Measurements from ENCODE around the gene TSNAX.

TSNAX gene

DNA sequence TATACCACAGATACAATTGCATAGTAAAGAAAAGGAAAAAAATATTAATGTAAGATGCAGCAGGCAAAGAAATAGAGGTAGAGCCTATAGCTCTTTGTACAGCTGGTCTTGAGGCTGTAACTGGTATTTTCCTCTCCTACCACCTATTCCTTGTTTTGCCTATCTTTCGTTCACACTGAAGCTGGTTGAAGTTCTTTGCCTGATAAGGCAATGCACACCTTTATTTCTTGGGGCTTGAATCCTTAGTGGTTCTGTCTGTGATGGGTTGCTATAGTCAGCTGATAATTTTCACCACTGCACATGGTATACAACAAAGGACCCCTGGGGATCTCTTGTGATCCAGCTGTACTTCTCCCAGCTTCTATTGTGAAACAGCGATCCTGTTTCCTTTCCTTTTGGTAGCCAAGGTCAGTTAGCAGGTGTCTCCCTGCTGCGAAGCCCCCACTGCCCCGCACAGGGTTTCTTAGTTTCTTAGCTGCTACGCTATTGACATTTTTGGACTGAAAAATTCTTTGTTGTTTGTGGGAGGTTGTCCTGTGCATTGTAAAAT lies 9.9 kb upstream of the TSNAX start:
- DNase-seq (ENCODE audit: low read depth in 2 of 2): no peak

DNA sequence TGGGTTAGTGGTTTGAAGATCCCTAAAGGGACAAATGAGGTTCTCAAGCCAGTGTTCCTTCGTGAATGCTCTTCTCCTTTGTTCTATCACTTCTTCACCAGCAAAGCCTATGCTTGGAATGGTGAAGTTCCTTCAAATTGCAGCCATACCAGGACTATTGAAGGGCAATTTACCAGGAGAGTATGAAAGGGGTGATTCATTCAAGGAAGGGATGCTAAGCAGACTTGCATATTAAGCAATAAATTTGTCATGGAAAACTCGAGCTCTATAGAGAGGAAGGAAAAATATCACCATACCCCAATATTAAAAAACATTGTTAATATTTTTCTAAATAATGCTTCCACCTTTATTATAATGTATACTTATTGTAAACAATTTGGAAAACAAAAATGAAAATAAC lies 9.3 kb upstream of the TSNAX start:
- DNase-seq (ENCODE audit: low read depth in 2 of 2): no peak

DNA sequence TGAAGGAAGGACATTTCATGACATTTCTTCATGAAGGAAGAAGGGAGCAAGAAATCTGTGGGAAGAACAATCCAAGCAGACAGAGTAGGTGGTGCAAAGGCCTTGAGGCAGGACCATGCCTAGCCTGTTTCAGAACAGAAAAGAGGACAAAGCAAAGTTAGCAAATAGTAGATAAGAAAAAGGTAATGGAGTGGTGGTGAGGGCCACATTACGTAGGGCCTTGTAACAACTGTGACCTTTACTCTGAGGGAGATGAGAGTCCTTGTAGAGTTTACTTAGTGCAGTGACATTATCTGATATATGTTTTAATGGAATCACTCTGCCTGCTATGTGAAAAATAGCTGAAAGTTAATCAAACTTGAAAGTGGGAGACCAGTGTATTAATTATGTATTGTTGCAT lies 6.4 kb upstream of the TSNAX start:
- DNase-seq (ENCODE audit: low read depth in 2 of 2): no peak

DNA sequence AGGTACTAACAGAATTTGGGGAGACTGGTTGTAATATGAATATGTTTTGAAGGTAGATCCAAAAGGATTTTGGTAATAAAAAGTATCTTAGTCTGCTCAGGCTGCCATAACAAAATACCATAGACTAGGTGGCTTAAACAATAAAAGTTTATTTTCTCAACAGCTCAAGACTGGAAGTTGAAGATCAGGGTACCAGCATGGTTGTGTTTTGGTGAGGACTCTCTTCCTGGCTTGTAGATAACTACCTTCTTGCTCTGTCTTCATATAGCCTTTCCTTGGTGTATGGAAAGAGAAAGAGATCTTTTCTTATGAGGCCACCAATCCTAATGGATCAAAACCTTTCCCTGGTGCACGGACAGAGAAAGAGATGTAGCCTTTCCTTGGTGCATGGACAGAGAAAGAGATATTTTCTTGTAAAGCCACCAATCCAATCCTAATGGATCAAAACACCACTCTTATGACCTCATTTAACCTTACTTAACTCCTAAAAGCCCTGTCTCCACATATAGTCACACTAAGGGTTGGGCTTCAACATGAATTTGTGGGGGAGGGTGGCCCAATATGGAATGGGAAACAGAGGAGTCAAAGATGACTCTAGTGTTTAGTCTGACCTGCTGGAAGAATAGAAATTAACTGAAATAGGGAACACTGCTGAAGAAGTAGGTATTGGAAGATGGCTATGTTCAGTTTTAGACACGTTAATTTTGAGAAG lies 5.4 kb upstream of the TSNAX start:
- DNase-seq (ENCODE audit: low read depth in 2 of 2): no peak

DNA sequence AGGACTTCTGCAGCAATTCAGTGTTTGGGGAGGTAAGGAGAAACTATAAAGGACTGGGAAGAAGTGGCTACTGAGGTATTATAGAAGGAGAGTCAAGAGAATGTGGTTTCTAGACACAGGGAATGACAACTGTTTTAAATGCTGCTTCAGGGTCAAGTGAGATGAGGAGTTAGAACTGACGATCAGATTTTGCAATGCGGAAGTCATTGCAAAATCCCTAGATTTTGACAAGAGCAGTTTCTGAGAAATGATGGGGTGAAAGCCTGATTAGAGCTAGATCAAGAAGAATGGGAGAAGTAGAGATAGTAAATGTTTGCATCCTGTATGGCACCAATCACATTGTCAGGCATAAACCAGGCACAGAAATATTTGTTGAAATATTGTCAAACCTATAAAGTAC lies 4.7 kb upstream of the TSNAX start:
- DNase-seq (ENCODE audit: low read depth in 2 of 2): no peak

DNA sequence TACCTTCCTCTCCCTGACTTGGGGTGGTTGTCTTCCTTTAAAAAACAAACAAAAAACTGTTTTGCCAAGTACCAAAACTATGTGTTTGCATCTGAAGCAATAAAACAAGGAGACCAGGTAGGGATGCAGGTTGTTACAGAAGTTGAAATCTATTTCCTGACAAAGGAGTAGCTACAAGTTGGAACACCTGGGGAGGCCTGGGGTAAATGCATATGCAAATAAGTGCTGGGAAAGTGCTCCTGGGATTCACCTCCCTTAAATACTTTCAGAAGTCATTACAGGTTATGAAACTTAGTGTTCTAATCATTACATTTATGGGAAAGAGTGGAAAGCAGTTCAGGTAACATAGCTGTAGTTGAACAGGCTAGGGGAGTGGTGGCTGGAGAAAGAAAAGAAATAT lies 1.9 kb upstream of the TSNAX start:
- no peak for DNase-seq (ENCODE audit: low read depth in 2 of 2)

DNA sequence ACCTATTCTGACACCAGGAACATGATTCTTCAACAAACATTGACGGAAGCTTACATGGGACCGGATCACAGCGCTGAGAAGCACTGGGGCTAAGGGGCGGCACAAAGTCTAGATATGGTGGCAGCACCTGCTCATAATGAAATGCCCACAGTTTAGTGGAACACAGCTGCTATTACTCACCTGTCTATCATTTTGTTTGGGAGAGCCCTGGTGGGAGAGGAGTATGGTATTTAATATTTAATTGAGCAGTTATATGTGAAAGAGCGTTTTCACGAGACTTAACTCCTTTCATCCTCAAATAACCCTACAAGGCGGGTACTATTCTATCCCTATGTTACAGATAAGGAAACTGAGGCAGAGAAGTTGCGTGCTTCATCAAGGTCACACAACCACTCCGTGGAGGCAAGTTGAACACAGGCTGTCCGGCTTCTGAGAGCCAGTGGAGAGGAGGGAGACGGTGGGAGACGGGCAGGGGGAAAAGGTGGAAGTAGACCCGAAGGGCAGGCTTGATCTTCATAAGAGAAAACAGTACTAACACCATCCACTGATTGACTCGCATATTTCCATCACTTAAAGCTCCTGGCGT lies 790 bp upstream of the TSNAX start:
- no peak for DNase-seq (ENCODE audit: low read depth in 2 of 2)

DNA sequence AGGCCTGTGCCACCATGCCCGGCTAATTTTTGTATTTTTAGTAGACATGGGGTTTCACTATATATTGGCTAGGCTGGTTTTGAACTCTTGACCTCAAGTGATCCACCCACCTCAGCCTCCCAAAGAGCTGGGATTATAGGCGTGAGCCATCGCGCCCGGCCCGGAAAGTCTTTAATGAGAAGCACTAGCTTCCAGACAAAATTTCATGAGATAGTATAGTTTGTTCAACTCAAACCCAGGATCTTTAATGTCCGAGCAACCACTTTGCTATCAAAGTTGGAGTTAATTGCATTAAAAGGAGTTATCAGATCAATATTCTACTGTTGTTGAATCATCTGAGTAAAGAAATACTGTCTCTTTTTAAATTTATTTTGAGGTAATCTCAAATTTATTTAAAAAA lies 4.8 kb downstream of the TSNAX start:
- no peak for DNase-seq (ENCODE audit: low read depth in 2 of 2)

DNA sequence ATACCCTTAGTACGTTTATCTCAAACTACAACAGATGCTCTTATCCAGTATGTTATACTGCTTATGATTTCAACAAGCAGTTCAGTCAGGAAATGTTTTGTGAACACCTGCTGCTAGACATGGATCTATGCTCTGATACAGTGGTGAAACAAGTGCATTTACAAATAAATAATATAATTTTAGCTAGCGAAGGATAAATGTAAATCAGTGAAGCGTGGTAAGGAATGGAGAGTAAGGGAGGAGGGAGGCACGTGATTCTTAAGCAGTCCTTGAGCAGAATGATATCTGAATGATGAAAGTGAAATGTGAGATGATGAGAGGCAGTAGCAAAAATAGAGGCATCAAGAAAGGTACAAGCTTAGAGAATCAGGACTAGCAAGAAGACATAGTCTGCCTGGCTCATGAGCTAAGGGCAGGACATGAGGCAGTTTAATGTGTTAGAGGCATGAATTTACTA lies 6.3 kb downstream of the TSNAX start:
- no peak for DNase-seq (ENCODE audit: low read depth in 2 of 2)

DNA sequence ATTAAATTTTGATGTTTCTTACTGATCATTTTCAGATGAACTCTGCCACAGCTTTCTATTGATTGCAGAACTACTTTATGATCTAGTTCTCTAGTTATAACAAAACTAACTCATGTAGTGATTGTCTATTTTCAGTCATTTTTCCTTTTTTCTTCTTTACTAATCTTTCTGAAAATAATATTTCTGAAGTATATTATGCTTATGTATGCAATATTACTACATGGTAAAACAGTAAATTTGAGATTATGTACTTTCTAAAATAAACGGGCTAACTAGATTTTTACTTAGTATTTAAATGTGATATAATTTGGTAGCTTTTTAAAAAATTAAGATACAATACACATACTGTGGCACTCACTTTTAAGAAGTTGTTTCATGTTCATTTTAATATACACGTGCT lies 7.6 kb downstream of the TSNAX start:
- DNase-seq (ENCODE audit: low read depth in 2 of 2): no peak

DNA sequence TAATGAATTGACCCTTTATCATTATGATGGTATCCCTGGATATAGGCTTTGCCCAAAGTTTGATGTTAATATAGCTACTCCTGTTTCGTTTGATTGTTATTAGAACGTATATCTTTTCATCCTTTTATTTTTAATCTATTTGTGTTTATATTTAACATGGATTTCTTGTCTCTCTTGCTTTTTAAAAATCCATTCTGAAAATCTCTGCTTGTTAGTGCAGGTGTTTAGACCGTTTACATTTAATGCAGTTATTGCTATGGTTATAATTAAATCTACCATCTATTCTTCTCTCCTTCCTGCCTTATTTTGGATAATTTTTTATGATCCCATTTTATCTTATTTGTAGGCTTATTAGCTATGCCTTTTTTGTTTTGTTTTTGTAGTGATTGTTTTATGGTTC lies 12.4 kb downstream of the TSNAX start:
- no peak for DNase-seq (ENCODE audit: low read depth in 2 of 2)

DNA sequence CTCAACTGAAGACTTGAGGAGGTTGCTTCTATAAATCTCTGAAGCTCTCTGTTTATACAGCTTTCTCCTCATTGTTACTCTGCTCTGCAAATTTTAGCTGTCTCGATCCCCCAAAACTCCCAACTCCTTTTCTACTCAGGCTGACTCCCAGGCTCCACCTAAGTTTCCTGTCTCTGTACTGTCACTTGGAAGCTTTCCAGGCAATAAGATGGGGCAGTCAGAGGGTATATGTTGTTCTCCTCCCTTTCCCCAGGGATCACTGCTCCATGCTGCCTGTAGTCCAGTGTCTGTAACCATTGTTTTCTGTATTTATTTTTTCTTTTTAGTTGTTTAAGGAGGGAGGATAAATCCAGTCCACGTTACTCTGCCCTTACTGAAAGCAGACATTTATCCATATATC lies 13.4 kb downstream of the TSNAX start:
- DNase-seq (ENCODE audit: low read depth in 2 of 2): no peak

DNA sequence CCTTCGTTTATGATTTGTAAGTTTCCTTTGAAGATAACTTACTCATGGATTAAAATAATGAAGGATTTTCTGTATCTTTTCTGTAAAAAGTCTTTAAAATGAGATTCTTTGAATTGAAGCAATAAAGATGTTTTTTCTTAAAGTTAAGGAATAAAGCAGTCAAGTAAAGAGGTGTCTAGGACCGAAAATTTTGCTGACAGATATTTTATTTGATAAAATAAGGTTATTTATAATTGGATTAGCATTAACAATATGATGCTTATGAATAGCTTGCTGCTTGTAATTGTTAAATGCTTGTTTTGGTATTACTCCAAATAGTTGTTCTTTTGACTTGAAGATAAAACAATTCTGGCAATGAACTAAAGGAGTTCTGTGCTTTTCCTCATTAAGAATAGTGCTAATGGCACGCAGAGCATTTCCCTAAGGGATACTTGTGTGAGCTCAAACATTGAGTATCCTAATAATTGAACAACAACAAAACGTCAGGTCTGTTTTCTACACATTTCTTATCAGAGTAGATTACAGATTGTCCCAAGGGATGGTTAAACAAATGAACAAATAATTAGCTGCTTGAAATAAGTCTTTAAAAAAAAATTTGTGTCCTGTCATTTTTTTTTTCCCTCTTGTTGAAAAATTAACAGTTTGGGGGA lies 16.6 kb downstream of the TSNAX start:
- no peak for DNase-seq (ENCODE audit: low read depth in 2 of 2)

DNA sequence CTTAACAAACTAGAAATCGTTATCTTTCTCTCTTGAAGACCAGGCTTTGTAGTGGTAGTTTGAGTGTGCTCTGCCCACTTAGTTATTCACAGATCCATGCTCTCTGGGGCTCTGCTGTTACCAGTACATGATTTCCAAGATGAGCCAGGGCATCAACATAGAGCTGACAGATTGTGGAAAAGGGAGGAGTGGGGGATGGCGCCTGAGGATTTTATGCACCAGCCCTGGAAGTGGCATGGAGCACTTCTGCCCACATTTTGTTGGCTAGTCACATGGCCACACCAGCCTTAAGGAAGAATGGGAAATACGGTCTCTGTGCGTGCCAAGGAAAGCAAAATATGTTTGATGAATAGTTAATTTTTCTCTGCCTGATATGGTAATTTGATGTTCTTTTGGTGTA lies 18.2 kb downstream of the TSNAX start:
- DNase-seq (ENCODE audit: low read depth in 2 of 2): no peak

DNA sequence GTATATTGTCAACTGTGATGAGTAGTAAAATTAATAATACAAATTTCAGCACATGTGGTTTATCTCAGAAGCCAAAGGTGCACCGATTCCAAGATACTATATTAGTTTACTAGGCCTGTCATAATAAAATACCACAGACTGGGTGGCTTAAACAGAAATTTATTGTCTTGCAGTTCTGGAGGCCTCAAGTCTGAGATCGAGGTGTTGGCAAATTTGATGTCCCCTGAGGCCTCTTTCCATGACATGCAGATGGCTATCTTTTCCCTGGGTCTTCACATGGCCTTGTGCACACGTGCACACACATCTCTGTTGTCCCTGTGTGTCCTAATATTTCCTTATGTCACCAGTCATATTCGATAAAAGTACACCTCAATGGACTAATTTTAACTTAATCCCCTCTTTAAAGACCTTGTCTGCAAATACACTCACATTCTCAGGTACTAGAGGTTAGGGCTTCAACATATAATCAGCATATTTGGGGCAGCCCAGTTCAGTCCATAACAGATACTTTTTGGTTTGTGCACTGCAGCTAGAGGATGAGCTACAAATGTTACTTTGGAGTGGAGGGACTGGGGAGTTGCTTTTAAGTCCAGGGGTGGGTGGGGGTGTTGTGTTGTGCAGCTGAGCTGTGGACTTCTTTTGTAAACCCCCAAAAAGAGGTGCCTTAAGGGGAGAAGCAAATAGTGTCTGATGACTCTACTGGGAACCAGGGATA lies 21.4 kb downstream of the TSNAX start:
- DNase-seq (ENCODE audit: low read depth in 2 of 2): no peak

DNA sequence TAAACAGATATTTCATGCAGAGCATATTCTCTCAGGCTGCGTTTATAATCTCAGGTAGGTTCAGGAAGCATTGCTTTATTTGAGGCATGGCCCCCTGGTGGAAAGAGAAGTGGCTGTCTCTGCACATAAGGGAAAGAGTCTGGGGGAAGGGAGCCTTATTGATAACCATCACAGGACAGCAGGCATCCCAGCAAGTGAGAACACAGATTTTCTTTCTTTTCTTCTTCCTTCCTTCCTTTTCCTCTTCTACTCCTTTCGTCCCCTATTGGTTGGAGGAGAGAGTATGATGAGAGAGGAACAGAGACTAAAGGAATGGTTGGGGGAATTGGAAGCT lies 21.9 kb downstream of the TSNAX start:
- DNase-seq (ENCODE audit: low read depth in 2 of 2): no peak

DNA sequence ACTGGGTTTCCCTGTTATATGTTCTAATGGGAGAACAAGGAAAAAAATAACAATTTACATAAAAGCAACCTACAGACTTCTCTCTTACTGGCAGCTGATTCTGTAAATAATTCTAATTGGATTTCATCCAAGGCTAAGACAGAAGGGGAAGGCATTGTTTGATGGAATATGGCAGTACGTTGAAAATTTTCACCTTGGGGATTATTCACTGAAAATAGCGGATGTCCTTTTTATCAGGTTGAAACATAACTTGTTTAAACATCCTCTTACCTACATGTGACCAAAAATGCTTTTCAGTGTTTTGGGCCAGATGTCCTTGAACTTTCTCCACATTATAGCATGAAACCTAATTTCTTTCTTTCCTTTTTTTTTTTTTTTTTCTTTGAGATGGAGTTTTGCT lies 24.9 kb downstream of the TSNAX start:
- no peak for DNase-seq (ENCODE audit: low read depth in 2 of 2)

DNA sequence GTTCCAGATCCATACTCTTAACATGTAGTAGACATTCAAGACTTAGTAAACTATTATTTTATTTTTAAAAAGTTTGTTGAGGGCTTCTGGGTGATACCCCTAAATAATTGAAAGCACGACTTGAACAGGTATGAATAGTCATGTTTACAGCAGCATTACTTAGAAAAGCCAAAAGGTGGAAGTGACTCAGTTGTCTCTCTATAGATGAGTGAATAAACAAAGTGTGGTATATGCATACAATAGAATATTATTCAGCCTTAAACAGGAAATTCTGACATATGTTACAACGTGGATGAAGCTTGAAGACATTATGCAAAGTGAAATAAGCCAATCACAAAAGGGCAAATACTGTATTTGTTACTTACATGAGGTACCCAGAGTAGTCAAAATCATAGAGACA lies 26.5 kb downstream of the TSNAX start:
- no peak for DNase-seq (ENCODE audit: low read depth in 2 of 2)

DNA sequence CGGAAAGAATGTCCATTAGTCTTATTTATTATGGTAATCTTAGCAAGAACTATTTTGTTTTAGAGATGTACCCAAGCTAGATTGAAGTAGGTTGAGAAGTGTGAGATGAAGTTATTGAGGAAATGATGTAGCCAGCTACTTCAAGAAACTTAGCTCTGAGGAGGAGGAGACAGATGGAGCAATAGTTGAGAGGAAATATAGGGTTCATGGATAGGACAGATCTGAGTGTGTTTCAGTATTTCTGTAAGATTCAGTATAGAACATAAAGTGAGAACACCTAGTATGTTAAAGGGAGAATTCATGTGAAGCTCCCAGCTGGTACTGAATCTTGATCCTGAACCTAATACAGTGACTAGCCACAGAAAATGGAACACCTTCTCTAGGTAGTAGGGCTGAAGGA lies 28.9 kb downstream of the TSNAX start:
- DNase-seq (ENCODE audit: low read depth in 2 of 2): no peak

DNA sequence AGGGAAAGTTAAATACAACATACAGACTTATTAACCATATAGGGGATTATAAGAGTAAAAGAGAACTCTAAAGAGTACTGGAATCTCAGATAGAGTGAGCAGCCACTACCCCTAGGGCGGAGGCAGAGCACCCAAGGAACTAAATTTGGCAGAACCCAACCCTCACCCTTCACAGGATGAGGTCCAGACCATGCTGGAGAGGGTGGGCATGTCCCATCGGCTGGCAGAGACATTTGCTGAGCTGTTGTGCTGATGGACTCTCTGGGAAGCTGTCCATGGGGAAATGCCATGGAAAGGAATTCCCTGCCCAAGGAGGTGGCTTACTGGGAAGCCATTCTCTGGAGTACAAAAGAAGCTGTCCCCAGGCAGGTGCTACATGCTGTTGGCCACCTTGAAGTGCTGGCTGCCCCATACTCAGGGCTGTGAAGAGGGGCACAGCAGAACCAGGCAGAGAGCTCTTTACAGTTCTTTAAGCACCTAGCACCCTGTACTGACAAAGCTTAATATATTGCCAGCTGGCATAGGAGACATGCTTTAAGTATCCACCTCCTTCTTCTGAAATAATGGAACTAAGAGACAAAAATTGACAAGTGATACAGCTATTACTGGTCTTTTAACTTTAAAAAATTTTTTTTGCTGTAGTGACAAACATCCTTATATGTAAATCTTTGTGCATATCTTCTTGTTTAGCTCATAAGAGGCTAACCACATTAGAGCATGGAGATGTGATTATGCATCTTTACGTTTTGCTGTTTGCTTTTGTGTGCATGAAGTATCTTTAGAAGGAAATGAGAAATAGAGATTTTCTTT lies 29.6 kb downstream of the TSNAX start:
- no peak for DNase-seq (ENCODE audit: low read depth in 2 of 2)

DNA sequence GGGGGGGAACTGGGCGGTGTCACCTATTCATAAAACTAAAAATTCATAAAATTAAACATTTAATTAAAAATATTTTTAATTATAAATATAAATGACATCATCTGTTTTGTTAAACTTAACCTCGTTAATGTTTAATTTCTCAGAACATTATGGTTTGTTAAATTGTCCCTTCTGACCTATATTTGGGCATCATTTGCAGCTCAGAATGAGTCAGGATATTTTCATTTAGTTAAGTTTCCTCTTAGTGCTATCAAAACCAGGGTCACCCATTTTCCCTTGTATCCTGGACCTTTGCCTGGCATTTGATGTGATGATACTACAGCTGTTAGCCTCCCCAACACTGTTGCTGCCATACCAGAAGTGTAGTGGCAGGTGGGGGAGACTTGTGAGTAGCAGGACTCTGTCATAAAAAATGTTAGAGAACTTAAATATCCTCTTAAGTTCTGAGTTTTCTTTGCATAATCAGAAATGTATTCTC lies 30.3 kb downstream of the TSNAX start:
- no peak for DNase-seq (ENCODE audit: low read depth in 2 of 2)
